ENCODE data around the gene HVCN1.

The HVCN1 gene

DNA sequence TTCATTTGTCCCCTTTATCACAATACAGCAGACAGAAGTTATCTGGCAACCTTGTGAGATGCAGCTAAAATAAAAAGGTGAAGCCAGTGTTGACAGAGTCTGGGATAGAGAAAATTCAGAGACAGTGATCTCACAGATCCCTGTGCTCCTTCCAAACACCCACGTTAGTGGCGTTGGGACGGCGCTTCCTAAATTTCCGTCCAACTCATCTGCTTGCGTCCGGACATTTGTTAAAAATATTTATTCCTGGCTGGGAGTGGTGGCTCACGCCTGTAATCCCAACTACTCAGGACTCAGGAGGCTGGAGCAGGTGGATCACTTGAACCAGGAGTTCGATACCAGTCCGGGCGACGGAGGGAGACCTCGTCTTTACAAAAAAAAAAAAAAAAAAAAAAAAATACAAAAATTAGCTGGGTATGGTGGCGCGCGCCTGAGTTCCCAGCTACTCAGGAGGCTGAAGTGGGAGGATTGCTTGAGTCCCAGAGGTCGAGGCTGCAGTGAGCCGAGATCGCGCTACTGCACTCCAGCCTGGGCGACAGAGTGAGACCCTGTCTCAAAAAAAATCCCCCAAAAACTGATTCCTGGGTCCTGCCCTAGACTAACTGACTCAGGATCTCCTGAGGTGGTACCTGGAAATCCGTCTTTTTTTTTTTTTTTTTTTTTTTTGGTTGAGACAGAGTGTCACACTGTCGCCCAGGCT lies 75.7 kb downstream of the HVCN1 start:
- no peak for DNase-seq

DNA sequence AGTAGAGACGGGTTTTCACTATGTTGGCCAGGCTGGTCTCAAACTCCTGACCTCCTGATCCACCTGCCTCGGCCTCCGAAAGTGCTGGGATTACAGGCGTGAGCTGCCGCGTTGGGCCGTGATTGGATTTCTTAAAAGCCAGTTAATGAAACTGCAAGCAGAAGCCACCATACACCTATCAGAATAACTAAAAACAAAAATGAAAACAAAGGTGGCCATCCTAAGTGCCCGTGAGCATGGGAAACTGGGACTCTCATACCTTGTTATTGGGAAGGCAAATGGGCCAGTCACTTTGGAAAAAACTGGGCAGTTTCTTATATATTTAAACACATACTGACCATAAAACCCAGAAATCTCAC lies 82.7 kb downstream of the HVCN1 start:
- no peak for DNase-seq

DNA sequence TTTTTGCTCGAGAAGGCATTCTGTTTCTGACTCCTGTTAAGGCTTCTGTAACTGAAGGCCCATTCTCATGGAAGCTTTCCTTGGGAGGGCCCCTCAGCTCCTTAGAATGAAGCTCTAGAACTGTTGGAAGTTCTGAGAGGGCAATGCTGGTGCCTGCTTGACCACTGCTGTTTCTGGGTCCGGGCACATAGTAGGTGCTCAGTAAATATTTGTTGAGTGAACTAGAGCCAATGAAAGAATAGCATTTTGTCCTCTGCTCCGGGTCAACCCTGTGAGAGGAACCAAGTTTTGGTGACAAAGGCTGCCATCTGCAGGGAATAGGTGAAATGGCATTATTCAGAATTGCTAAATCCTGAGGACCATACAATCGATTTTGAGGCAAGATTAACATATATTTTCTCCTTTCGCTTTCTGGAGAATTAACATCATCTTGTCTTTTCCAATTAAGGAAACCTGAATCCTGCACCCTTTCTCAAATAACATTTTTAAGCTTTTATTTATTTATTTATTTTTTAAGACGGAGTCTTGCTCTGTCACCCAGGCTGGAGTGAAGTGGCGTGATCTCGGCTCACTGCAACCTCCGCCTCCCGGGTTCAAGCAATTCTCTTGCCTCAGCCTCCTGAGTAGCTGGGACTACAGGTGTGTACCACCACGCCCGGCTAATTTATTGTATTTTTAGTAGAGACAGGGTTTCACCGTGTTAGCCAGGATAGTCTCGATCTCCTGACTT lies 86.7 kb downstream of the HVCN1 start:
- DNase-seq: peak; percentile 18

DNA sequence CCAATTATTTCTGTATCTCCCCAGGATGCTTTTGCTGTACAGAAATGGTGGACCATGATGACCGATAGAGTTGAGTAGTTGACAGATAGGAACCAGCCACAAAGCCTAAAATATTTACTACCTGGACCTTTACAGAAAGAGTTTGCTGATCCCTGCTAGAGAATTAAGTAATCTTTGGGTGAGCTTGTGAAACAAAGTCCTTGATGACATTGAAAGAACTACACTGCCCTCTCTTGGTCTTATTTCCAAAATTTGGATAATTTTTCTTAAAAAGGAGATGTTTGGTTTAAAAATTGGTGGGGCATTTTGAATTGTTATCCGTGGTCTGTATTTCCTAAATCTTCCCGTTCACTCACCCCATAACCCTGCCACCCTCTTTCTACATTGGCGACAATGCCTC lies 88.7 kb downstream of the HVCN1 start:
- no peak for DNase-seq

DNA sequence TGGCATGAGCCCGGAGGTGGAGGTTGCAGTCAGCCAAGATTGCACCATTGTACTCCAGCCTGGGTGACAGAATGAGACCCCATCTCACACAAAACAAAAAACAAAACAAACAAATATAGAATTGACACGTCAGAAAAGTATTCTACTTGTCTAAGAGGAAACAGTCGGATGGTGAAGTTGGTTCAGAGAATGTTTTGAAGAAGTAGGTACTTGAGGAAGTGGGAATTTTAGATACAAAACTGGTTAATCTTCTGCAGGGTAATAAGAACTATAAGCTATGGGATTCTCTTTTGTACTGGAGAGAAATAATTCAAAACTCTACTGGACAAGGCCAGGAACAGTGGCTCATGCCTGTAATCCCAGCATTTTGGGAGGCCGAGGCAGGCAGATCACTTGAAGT lies 89.6 kb downstream of the HVCN1 start:
- no peak for DNase-seq
